Right lobe of liver (tissue), 6 donors: ENCODE results near the gene SLITRK2. TPM values are rescaled to one million over a fixed set of nuclear protein-coding genes. Genes with fewer than 3 reads are reported as not detected.

ENCODE experiments used
- ATAC-seq, 4 donors: fragments of 200-7000 bp; cut with Tn5 transposase; one replicate each; pipeline ENCODE4 v1.9.1; 2020; ENCODE audit warnings: mild to moderate bottlenecking in 4 of 4, moderate library complexity in 4 of 4
- DNase-seq, 3 donors: peaks; one replicate each; pipeline ENCODE4 v3.0.0-alpha.2; 2020
- H3K27ac ChIP-seq, 3 donors: fragments of 200-600 bp; one replicate each; pipeline ENCODE4 v1.8.0; 2022
- H3K27me3 ChIP-seq, 2 donors: fragments of 200-600 bp; one replicate each; pipeline ENCODE4 v1.8.0; 2022
- H3K36me3 ChIP-seq, 4 donors: fragments of 200-600 bp; sonication (generic) in 1 of 4; one replicate each; pipeline versions ENCODE4 v1.5.1 to v1.8.0; 2017 to 2022; ENCODE audit warnings: control low read depth in 1 of 4
- H3K4me1 ChIP-seq, 4 donors: fragments of 200-600 bp; sonication (generic) in 1 of 4; one replicate each; pipeline versions ENCODE4 v1.5.1 to v1.8.0; 2017 to 2022; ENCODE audit warnings: control low read depth in 1 of 4
- H3K4me3 ChIP-seq, 3 donors: fragments of 200-600 bp; one replicate each; pipeline ENCODE4 v1.8.0; 2022
- H3K9me3 ChIP-seq, 4 donors: fragments of 200-600 bp; sonication (generic) in 1 of 4; one replicate each; pipeline versions ENCODE4 v1.5.1 to v1.8.0; 2017 to 2022; ENCODE audit warnings: control low read depth in 1 of 4
- POLR2A ChIP-seq: fragments of 450-650 bp; IDR thresholded peaks from one replicate; pipeline ENCODE4 v1.6.1; 2017; ENCODE audit warnings: antibody characterized with exemption, mild to moderate bottlenecking
- WGBS: methylation state at CpG from one replicate; pipeline ENCODE4 v1.1.6; 2018; ENCODE audit warnings: low coverage, low lambda C conversion rate; ENCODE audit not compliant: insufficient coverage; ENCODE audit errors: missing lambda C conversion rate; 5-methylcytosine and 5-hydroxymethylcytosine counted together
- intact Hi-C, 2 donors: fragments of 100-400 bp; cut with DNase I; formaldehyde crosslinking; loops; one replicate each; pipeline versions ENCODE4 v1.11.2 to v1.14.1; 2022
- long read RNA-seq: library from polyadenylated mRNA; unstranded; transcript quantifications from one replicate; pipeline ENCODE4 v2.0.0, GENCODE V29; 2019
- total RNA-seq, 6 experiments: library from RNA; depleted of rRNA in 2 of 6; stranded (reverse); fragments of >200 nt in 2 of 6; fragmentation: NEBNext Ultra II Directional in 3 of 6; extraction: Animal tissue kit (Norgen Biotek cat#: 25700) in 3 of 6; gene quantifications; one replicate each; pipeline versions ENCODE4 v1.1.0 to v1.2.4, GENCODE V29; 2016 to 2023
- TF ChIP-seq, protein P1 (sequence below), 4 donors: fragments of 200-600 bp in 3 of 4; fragments of 450-650 bp in 1 of 4; IDR thresholded peaks; one replicate each; pipeline versions ENCODE4 v1.5.1 to v1.8.0; 2016 to 2022; ENCODE audit warnings: antibody characterized with exemption in 4 of 4, mild to moderate bottlenecking in 2 of 4
- donor health status: DM: no; HTN: yes; CAD: no.
- donor health status: DM: no; HTN: no; CAD: no.
- donor health status: DM: no; HTN: no; CAD: no.
- donor health status: DM: no; HTN: yes; CAD: no.
- donor health status: DM: no; HTN: yes; CAD: no.

Gene SLITRK2
- under 1 TPM in 5 of 6 experiments, not detected in 1; 0.04 to 0.23 (median 0.06) TPM for total RNA-seq
- long read RNA-seq: 0 reads

GRCh38 chrX:145817331-145818185, at the start of gene SLITRK2:
Gene SLITRK2 (plus strand): TSS chrX:145817829. CDS start chrX:145822426, 4,597 bp downstream.
- H3K4me3 ChIP-seq: no peak within 1 kb of the TSS
- H3K36me3 ChIP-seq: no peaks in the 10 kb centered on the region
- intact Hi-C loops: no loop called here
- TF ChIP-seq POLR2A: no peak
- TF ChIP-seq, protein P1, sequence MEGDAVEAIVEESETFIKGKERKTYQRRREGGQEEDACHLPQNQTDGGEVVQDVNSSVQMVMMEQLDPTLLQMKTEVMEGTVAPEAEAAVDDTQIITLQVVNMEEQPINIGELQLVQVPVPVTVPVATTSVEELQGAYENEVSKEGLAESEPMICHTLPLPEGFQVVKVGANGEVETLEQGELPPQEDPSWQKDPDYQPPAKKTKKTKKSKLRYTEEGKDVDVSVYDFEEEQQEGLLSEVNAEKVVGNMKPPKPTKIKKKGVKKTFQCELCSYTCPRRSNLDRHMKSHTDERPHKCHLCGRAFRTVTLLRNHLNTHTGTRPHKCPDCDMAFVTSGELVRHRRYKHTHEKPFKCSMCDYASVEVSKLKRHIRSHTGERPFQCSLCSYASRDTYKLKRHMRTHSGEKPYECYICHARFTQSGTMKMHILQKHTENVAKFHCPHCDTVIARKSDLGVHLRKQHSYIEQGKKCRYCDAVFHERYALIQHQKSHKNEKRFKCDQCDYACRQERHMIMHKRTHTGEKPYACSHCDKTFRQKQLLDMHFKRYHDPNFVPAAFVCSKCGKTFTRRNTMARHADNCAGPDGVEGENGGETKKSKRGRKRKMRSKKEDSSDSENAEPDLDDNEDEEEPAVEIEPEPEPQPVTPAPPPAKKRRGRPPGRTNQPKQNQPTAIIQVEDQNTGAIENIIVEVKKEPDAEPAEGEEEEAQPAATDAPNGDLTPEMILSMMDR (IDR thresholded peaks at IDR 0.05): no peak
- 22% methylated on average over 36 of the region's 60 CpGs for WGBS
- peak in 1 of 3 donors; percentile 16 for DNase-seq
- peaks cover 3 to 16% of the 10 kb centered on the region in 2 donors for H3K27me3 ChIP-seq
- ATAC-seq: peak in 1 of 4 donors; percentile 31
- no peak within 1 kb of the TSS for H3K27ac ChIP-seq
- H3K4me1 ChIP-seq: no peaks in the 10 kb centered on the region
- H3K9me3 ChIP-seq: no peaks in the 10 kb centered on the region

- no peaks in the 10 kb centered on the region for H3K27me3 ChIP-seq
- H3K4me3 ChIP-seq: no peak overlapping the region
- no peaks in the 10 kb centered on the region for H3K36me3 ChIP-seq
- no peaks in the 10 kb centered on the region for H3K9me3 ChIP-seq
- no peak overlapping the region for H3K27ac ChIP-seq
- DNase-seq: no peak
- no peak for ATAC-seq
- no peak for TF ChIP-seq POLR2A
- TF ChIP-seq, protein P1 (IDR thresholded peaks at IDR 0.05): no peak
- no peaks in the 10 kb centered on the region for H3K4me1 ChIP-seq
- intact Hi-C loops: no loop called here
- WGBS: 71% methylated on average over 1 of the region's 1 CpG
Measured at GRCh38 chrX:145773006-145773405, 44.6 kb upstream of the SLITRK2 start.

- intact Hi-C loops: no loop called here
- Histone ChIP-seq H3K36me3 (no peaks in the 10 kb centered on the region), H3K4me1 (no peaks in the 10 kb centered on the region), H3K9me3 (no peaks in the 10 kb centered on the region), H3K4me3 (no peak overlapping the region), H3K27ac (no peak overlapping the region), H3K27me3 (no peaks in the 10 kb centered on the region)
- WGBS: 36% methylated on average over 1 of the region's 1 CpG
- no peak for ATAC-seq
- no peak for TF ChIP-seq POLR2A
- TF ChIP-seq, protein P1 (IDR thresholded peaks at IDR 0.05): no peak
- DNase-seq: no peak
Measured at GRCh38 chrX:145792281-145792680, 25.3 kb upstream of the SLITRK2 start.

DNA sequence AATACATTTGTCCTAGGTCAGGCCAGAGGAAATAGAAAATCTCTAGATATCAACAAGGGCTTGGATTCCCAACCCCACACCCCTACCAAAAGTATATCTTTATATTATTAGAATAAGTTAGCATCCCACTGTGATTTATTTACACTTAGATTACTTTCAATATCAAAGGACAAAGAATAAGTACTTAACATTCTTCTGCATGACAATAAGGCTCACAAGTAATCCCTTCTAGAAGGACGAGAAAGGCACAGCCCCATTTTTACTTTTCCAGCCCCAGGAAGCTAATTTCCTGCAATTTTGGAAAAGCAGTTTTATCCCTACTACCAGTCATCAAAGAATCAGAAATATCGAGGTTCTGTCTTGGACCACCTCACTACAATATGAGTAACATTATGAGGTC, 14.1 kb upstream of the SLITRK2 start:
- intact Hi-C loops: no loop called here
- Histone ChIP-seq H3K36me3 (no peaks in the 10 kb centered on the region), H3K4me1 (no peaks in the 10 kb centered on the region), H3K9me3 (no peaks in the 10 kb centered on the region), H3K27ac (no peak overlapping the region), H3K27me3 (no peaks in the 10 kb centered on the region), H3K4me3 (no peak overlapping the region)
- DNase-seq (no peak), ATAC-seq (no peak)
- TF ChIP-seq, protein P1 (IDR thresholded peaks at IDR 0.05): no peak
- TF ChIP-seq POLR2A: no peak
- 13% methylated on average over 2 of the region's 2 CpGs for WGBS
